Activated B cell treated with CpG ODN at 0.5 μM for 24 hours (primary cell): ENCODE measurements around the gene M1AP. TPM values are rescaled to one million over a fixed set of nuclear protein-coding genes. Genes with fewer than 3 reads are reported as not detected.

Experiments
- ATAC-seq: fragments of 200-7000 bp; cut with Tn5 transposase; one replicate; pipeline ENCODE4 v1.10.0; 2021; ENCODE audit warnings: low read depth, mild to moderate bottlenecking, moderate library complexity
- CTCF ChIA-PET: fragments of 350-600 bp; sonication (Branson Sonifier 250); formaldehyde crosslinking; loops from one replicate; lab custom pipeline; 2021; ENCODE audit warnings: antibody characterized with exemption; lab: Charles Lee
- POLR2A ChIA-PET: fragments of 350-600 bp; sonication (Branson Sonifier 250); formaldehyde crosslinking; loops from one replicate; lab custom pipeline; 2021; ENCODE audit warnings: antibody characterized with exemption; lab: Charles Lee
- DNase-seq: peaks from one replicate; pipeline ENCODE4 v3.0.0; 2022
- H3K27ac Mint-ChIP-seq: one replicate; pipeline ENCODE4 v1.8.0; 2020; ENCODE audit warnings: mixed read lengths
- H3K27me3 Mint-ChIP-seq: one replicate; pipeline ENCODE4 v1.8.0; 2021; ENCODE audit warnings: mixed read lengths
- H3K36me3 Mint-ChIP-seq: one replicate; pipeline ENCODE4 v1.8.0; 2021; ENCODE audit warnings: low read depth, mixed read lengths
- H3K4me1 Mint-ChIP-seq: one replicate; pipeline ENCODE4 v1.8.0; 2021; ENCODE audit warnings: mixed read lengths
- H3K4me3 Mint-ChIP-seq: one replicate; pipeline ENCODE4 v1.8.0; 2020; ENCODE audit warnings: mild to moderate bottlenecking, mixed read lengths
- H3K9me3 Mint-ChIP-seq: one replicate; pipeline ENCODE4 v1.8.0; 2020; ENCODE audit warnings: mixed read lengths
- CTCF ChIP-seq: fragments of 200-600 bp; IDR thresholded peaks from one replicate; pipeline ENCODE4 v1.8.0; 2022; ENCODE audit warnings: antibody characterized with exemption, mild to moderate bottlenecking
- intact Hi-C: fragments of 100-400 bp; cut with micrococcal nuclease; formaldehyde crosslinking; loops from one replicate; pipeline ENCODE4 v1.15.1; 2024
- total RNA-seq: library from RNA; stranded (reverse); gene quantifications from 2 replicates; pipeline ENCODE4 v1.2.3, GENCODE V29; 2022

M1AP gene
- total RNA-seq, 1 donor from 2014 or later, result not detected

- Mint-ChIP-seq H3K4me1 (peaks cover 8% of the 10 kb centered on the region), H3K4me3 (no peak overlapping the region), H3K9me3 (no peaks in the 10 kb centered on the region), H3K27ac (no peak overlapping the region), H3K27me3 (no peaks in the 10 kb centered on the region), H3K36me3 (no peaks in the 10 kb centered on the region)
- POLR2A ChIA-PET, result interaction anchor here (0.6 to 1.8 kb wide), 4 partner anchors 55 to 614 kb away, joined by 3 to 6 read pairs (median 5); partner anchors contain the start of genes AUP1 and HTRA2
- ATAC-seq (no peak), DNase-seq (no peak)
- intact Hi-C loops, result no loop called here
- no peak for TF ChIP-seq CTCF
- CTCF ChIA-PET, result interaction anchor here (2.1 to 2.3 kb wide), 2 partner anchors 10 to 53 kb away, joined by 9 to 11 read pairs; no protein-coding TSS in a partner anchor
Measured at GRCh38 chr2:74584088-74584645, 64.0 kb downstream of the M1AP start.

- Mint-ChIP-seq H3K4me1 (peaks cover 8% of the 10 kb centered on the region), H3K4me3 (no peak overlapping the region), H3K27ac (no peak overlapping the region), H3K36me3 (no peaks in the 10 kb centered on the region), H3K27me3 (no peaks in the 10 kb centered on the region), H3K9me3 (no peaks in the 10 kb centered on the region)
- no peak for TF ChIP-seq CTCF
- CTCF ChIA-PET, result interaction anchor here (2.3 kb wide), 1 partner anchor 52 kb away, joined by 9 read pairs; no protein-coding TSS in a partner anchor
- intact Hi-C loops, result no loop called here
- POLR2A ChIA-PET, result interaction anchor here (0.6 kb wide), 1 partner anchor 40 kb away, joined by 9 read pairs; no protein-coding TSS in a partner anchor
- ATAC-seq, result no peak
- DNase-seq, result no peak
Measured at GRCh38 chr2:74583504-74583903, 64.6 kb downstream of the M1AP start.

GRCh38 chr2:74582184-74582583, 65.9 kb downstream of the M1AP start:
- intact Hi-C loops, result no loop called here
- no peak overlapping the region for H3K27ac Mint-ChIP-seq
- peaks cover 11% of the 10 kb centered on the region for H3K4me1 Mint-ChIP-seq
- ATAC-seq, result no peak
- no peaks in the 10 kb centered on the region for H3K9me3 Mint-ChIP-seq
- ChIA-PET POLR2A (interaction anchor here (1.0 kb wide), 1 partner anchor 28 kb away, joined by 7 read pairs; the partner anchor contains the start of gene LOXL3), CTCF (no interaction called here)
- no peaks in the 10 kb centered on the region for H3K27me3 Mint-ChIP-seq
- no peaks in the 10 kb centered on the region for H3K36me3 Mint-ChIP-seq
- no peak for TF ChIP-seq CTCF
- DNase-seq, result no peak
- no peak overlapping the region for H3K4me3 Mint-ChIP-seq

- intact Hi-C loops, result no loop called here
- TF ChIP-seq CTCF, result no peak
- Mint-ChIP-seq H3K9me3 (no peaks in the 10 kb centered on the region), H3K4me1 (peaks cover 18% of the 10 kb centered on the region), H3K36me3 (no peaks in the 10 kb centered on the region), H3K27me3 (no peaks in the 10 kb centered on the region), H3K4me3 (no peak overlapping the region), H3K27ac (no peak overlapping the region)
- DNase-seq (no peak), ATAC-seq (no peak)
- ChIA-PET POLR2A (no interaction called here), CTCF (no interaction called here)
Measured at GRCh38 chr2:74581463-74581862, 66.7 kb downstream of the M1AP start.

- CTCF ChIA-PET, result interaction anchor here (3.5 kb wide), 1 partner anchor 10 kb away, joined by 21 read pairs; no protein-coding TSS in a partner anchor
- Mint-ChIP-seq H3K36me3 (no peaks in the 10 kb centered on the region), H3K9me3 (no peaks in the 10 kb centered on the region), H3K27me3 (no peaks in the 10 kb centered on the region), H3K4me1 (peaks cover 35% of the 10 kb centered on the region), H3K4me3 (no peak overlapping the region), H3K27ac (no peak overlapping the region)
- TF ChIP-seq CTCF, result no peak
- intact Hi-C loops, result no loop called here
- POLR2A ChIA-PET, result interaction anchor here (1.6 kb wide), 1 partner anchor 96 kb away, joined by 4 read pairs; the partner anchor contains the start of genes CCDC142 and TTC31
- ATAC-seq, result no peak
- DNase-seq, result no peak
Measured at GRCh38 chr2:74578408-74578807, 69.7 kb downstream of the M1AP start.
